ENCODE measurements around the gene PFN3. TPM values are rescaled to one million over a fixed set of nuclear protein-coding genes. Genes with fewer than 3 reads are reported as not detected.
"Not testable (repeated sequence)": the region's sequence is repeated elsewhere in the genome, so short reads cannot be mapped to it uniquely, and the experiment has no call there.

The PFN3 gene
- total RNA-seq, 1 experiment from 2014 or later, result not detected

- no peak for DNase-seq (ENCODE audit: low spot score)
These were observed 38.8 kb downstream of the PFN3 start for GRCh38 chr5:177361418-177362291.

GRCh38 chr5:177360740-177361139, 39.7 kb downstream of the PFN3 start:
- not testable (repeated sequence) for DNase-seq (ENCODE audit: low spot score)

- DNase-seq (ENCODE audit: low spot score), result no peak
These were observed 40.6 kb downstream of the PFN3 start for GRCh38 chr5:177359860-177360259.

GRCh38 chr5:177359451-177359851, 41.0 kb downstream of the PFN3 start:
- DNase-seq (ENCODE audit: low spot score), result no peak

GRCh38 chr5:177358370-177358819, 42.1 kb downstream of the PFN3 start:
- DNase-seq (ENCODE audit: low spot score), result no peak

GRCh38 chr5:177357459-177358351, 42.8 kb downstream of the PFN3 start, which contains the start of gene RGS14:
Gene RGS14, plus strand, starts transcription at chr5:177357924. Its CDS starts 101 bp downstream, at chr5:177358025.
- peak; percentile 80 for DNase-seq (ENCODE audit: low spot score)

- DNase-seq (ENCODE audit: low spot score), result no peak
These were observed 43.4 kb downstream of the PFN3 start for GRCh38 chr5:177357146-177357458.

GRCh38 chr5:177356746-177357145, 43.7 kb downstream of the PFN3 start:
- DNase-seq (ENCODE audit: low spot score), result no peak

- no peak for DNase-seq (ENCODE audit: low spot score)
These were observed 44.6 kb downstream of the PFN3 start for GRCh38 chr5:177355868-177356168.

- no peak for DNase-seq (ENCODE audit: low spot score)
These were observed 45.1 kb downstream of the PFN3 start for GRCh38 chr5:177355162-177355867.

- no peak for DNase-seq (ENCODE audit: low spot score)
These were observed 45.8 kb downstream of the PFN3 start for GRCh38 chr5:177354711-177355110.

GRCh38 chr5:177354256-177354655, 46.2 kb downstream of the PFN3 start:
- no peak for DNase-seq (ENCODE audit: low spot score)

- DNase-seq (ENCODE audit: low spot score), result no peak
These were observed 47.4 kb downstream of the PFN3 start for GRCh38 chr5:177353093-177353492.

GRCh38 chr5:177351392-177352329, 48.8 kb downstream of the PFN3 start, which contains the start of gene LMAN2:
Gene LMAN2, minus strand, starts transcription at chr5:177351668. Its CDS starts 21 bp downstream, at chr5:177351647.
- DNase-seq (ENCODE audit: low spot score), result peak; percentile 93

GRCh38 chr5:177350776-177351391, 49.6 kb downstream of the PFN3 start:
- DNase-seq (ENCODE audit: low spot score), result no peak

Other genes starting within 250 kb of the PFN3 start
- 33.7 and 33.8 TPM in 2 replicates for gene RAB24, start 96.9 kb downstream of the PFN3 start, total RNA-seq (2014; rRNA removed; shearing (Covaris generic))
- gene PRELID1, start 96.9 kb downstream of the PFN3 start, total RNA-seq (2014; rRNA removed; shearing (Covaris generic)), result 556 and 582 TPM in 2 replicates
- gene MXD3, start 88.8 kb downstream of the PFN3 start, total RNA-seq (2014; rRNA removed; shearing (Covaris generic)), result 55.7 and 75.5 TPM in 2 replicates
- 234 and 262 TPM in 2 replicates for gene LMAN2, start 49.0 kb downstream of the PFN3 start, total RNA-seq (2014; rRNA removed; shearing (Covaris generic))
- 48.9 and 58.3 TPM in 2 replicates for gene RGS14, start 42.7 kb downstream of the PFN3 start, total RNA-seq (2014; rRNA removed; shearing (Covaris generic))
- gene SLC34A1, start 16.2 kb downstream of the PFN3 start, total RNA-seq (2014; rRNA removed; shearing (Covaris generic)), result not detected in 2 replicates
- gene F12, start 8.9 kb upstream of the PFN3 start, total RNA-seq (2014; rRNA removed; shearing (Covaris generic)), result 52.9 TPM in 2 replicates
- gene GRK6, start 26.0 kb upstream of the PFN3 start, total RNA-seq (2014; rRNA removed; shearing (Covaris generic)), result 87.7 and 94.2 TPM in 2 replicates
- gene PRR7, start 46.2 kb upstream of the PFN3 start, total RNA-seq (2014; rRNA removed; shearing (Covaris generic)), result 69.3 and 86.7 TPM in 2 replicates
- 11.3 and 12.9 TPM in 2 replicates for gene DBN1, start 73.0 kb upstream of the PFN3 start, total RNA-seq (2014; rRNA removed; shearing (Covaris generic))
- 32.2 and 34.7 TPM in 2 replicates for gene PDLIM7, start 96.9 kb upstream of the PFN3 start, total RNA-seq (2014; rRNA removed; shearing (Covaris generic))
- 1.6 and 1.9 TPM in 2 replicates for gene DOK3, start 109.2 kb upstream of the PFN3 start, total RNA-seq (2014; rRNA removed; shearing (Covaris generic))
- 240 and 269 TPM in 2 replicates for gene DDX41, start 116.3 kb upstream of the PFN3 start, total RNA-seq (2014; rRNA removed; shearing (Covaris generic))
- 32.8 and 61.4 TPM in 2 replicates for gene FAM193B, start 153.9 kb upstream of the PFN3 start, total RNA-seq (2014; rRNA removed; shearing (Covaris generic))
- 115 and 119 TPM in 2 replicates for gene TMED9, start 191.5 kb upstream of the PFN3 start, total RNA-seq (2014; rRNA removed; shearing (Covaris generic))
- gene B4GALT7, start 199.5 kb upstream of the PFN3 start, total RNA-seq (2014; rRNA removed; shearing (Covaris generic)), result 25.0 and 31.8 TPM in 2 replicates